ENCODE measurements around the gene CDC14A. TPM values are rescaled to one million over a fixed set of nuclear protein-coding genes. Genes with fewer than 3 reads are reported as not detected.

The CDC14A gene
- total and polyA plus RNA-seq, 2 of the 8 experiments (the other 6 are each of a cell fraction or from before 2014, with no cell fraction given) = 3.2 to 8.9 TPM

GRCh38 chr1:100506217-100506616 is 153.9 kb downstream of the CDC14A start:
- H3K79me2 ChIP-seq (ENCODE audit: control insufficient read depth in 1 of 2, insufficient read depth in 2 of 2, low read length in 2 of 2) = no peaks in the 10 kb centered on the region
- H3K18ac ChIP-seq (ENCODE audit: extremely low read depth, low read length) = no peak overlapping the region
- H4K20me1 ChIP-seq (replicated peaks in 1 of 2; ENCODE audit: control insufficient read depth in 1 of 2, insufficient read depth in 2 of 2, low read length in 2 of 2) = no peaks in the 10 kb centered on the region
- H3K23me2 ChIP-seq (ENCODE audit: low read depth, low read length) = no peaks in the 10 kb centered on the region; the same call in 1 of the 2 replicates
- H2BK15ac ChIP-seq (ENCODE audit: low read length) = no peak overlapping the region
- no peak overlapping the region for H3K9ac ChIP-seq (replicated peaks in 1 of 4; ENCODE audit: extremely low read depth in 1 of 4, low read depth in 3 of 4, low read length in 3 of 4)
- no peak overlapping the region for H4K91ac ChIP-seq (replicated peaks; ENCODE audit: insufficient read length, low read length)
- DNase-seq (ENCODE audit: low read depth in 1 of 2, low spot score in 2 of 2) = no peak
- no peak overlapping the region for H3K27ac ChIP-seq (ENCODE audit: low read depth, low read length)
- no peak overlapping the region for H3K14ac ChIP-seq (ENCODE audit: insufficient read length)
- no peak overlapping the region for H4K8ac ChIP-seq (ENCODE audit: extremely low read depth, insufficient read depth, low read length)
- H2BK120ac ChIP-seq (replicated peaks; ENCODE audit: low read depth, low read length) = no peak overlapping the region
- H3K27me3 ChIP-seq (replicated peaks in 1 of 4; ENCODE audit: control insufficient read depth in 3 of 4, extremely low read depth in 1 of 4, insufficient read depth in 3 of 4, low read length in 3 of 4) = peaks cover 0 to 2% (median 0%) of the 10 kb centered on the region in 4 experiments; a peak in 1 of 7 replicates
- no peak overlapping the region for H2BK12ac ChIP-seq (ENCODE audit: low read depth, low read length)
- H3K4me3 ChIP-seq (ENCODE audit: extremely low read depth in 1 of 4, insufficient read depth in 2 of 4, low read depth in 3 of 4, low read length in 4 of 4) = no peak overlapping the region
- H3K36me3 ChIP-seq (ENCODE audit: control insufficient read depth in 2 of 4, insufficient read depth in 4 of 4, low read length in 3 of 4) = no peaks in the 10 kb centered on the region; a peak in 3 of 8 replicates
- no peak for FAIRE-seq
- H3K79me1 ChIP-seq (ENCODE audit: low read depth, low read length) = no peaks in the 10 kb centered on the region; the same call in 1 of the 2 replicates
- H3K23ac ChIP-seq (ENCODE audit: insufficient read length) = no peak overlapping the region
- no peak for TF ChIP-seq CTCF (IDR thresholded peaks at IDR 0.05; ENCODE audit: control extremely low read depth in 1 of 3, insufficient read depth in 1 of 3, low read depth in 1 of 3, low read length in 3 of 3)
- no peak for TF ChIP-seq TBP (IDR thresholded peaks at IDR 0.05; ENCODE audit: low read depth, low read length)
- no peak for TF ChIP-seq CBX8 (IDR thresholded peaks at IDR 0.05; ENCODE audit: borderline replicate concordance, low read depth, low read length)
- TF ChIP-seq JUND (IDR thresholded peaks at IDR 0.05; ENCODE audit: low read length) = no peak
- no peak overlapping the region for H4K5ac ChIP-seq (ENCODE audit: insufficient read length, low read depth, low read length)
- H2AFZ ChIP-seq (ENCODE audit: low read length) = no peak overlapping the region
- no peak overlapping the region for H3K4ac ChIP-seq (replicated peaks; ENCODE audit: insufficient read length, low read depth, low read length)
- ChIA-PET CTCF (ENCODE audit: partially characterized antibody) (no interaction called here), POLR2A (ENCODE audit: partially characterized antibody) (no interaction called here)
- H3K9me3 ChIP-seq (ENCODE audit: insufficient read depth in 2 of 2, low read depth in 1 of 2, low read length in 1 of 2) = no peaks in the 10 kb centered on the region
- H3K56ac ChIP-seq (replicated peaks; ENCODE audit: insufficient read length, low read depth, low read length) = no peak overlapping the region
- H3K4me2 ChIP-seq (ENCODE audit: insufficient read depth in 1 of 2, low read depth in 2 of 2, low read length in 2 of 2) = no peak overlapping the region
- no peak overlapping the region for H2AK5ac ChIP-seq (ENCODE audit: low read depth, low read length)
- no peak overlapping the region for H2BK20ac ChIP-seq (ENCODE audit: low read length)
- WGBS, 2 experiments (ENCODE audit: extremely low coverage in 1 of 2, insufficient coverage in 1 of 2, insufficient read length in 1 of 2, insufficient replicate concordance in 2 of 2, low coverage in 1 of 2, low lambda C conversion rate in 2 of 2, missing lambda C conversion rate in 1 of 2) = 86% methylated on average over 2 of the region's 2 CpGs; no CpG with 5 or more reads in 1 of the 2 experiments
- no peaks in the 10 kb centered on the region for H3K4me1 ChIP-seq (replicated peaks in 1 of 4; ENCODE audit: control insufficient read depth in 3 of 4, insufficient read depth in 4 of 4, low read length in 3 of 4)
- H2BK5ac ChIP-seq (ENCODE audit: low read depth, low read length) = no peak overlapping the region

All from H1 (cell line).